MG63 (cell line): ENCODE results near the gene TANGO6. TPM values are rescaled to one million over a fixed set of nuclear protein-coding genes. Genes with fewer than 3 reads are reported as not detected.
"Not testable (repeated sequence)": the region's sequence is repeated elsewhere in the genome, so short reads cannot be mapped to it uniquely, and the experiment has no call there.

ENCODE experiments used
- DNase-seq: peaks from one replicate; pipeline ENCODE4 v3.0.0-alpha.2; 2020
- H3K27me3 ChIP-seq: fragments of 250-450 bp; sonication (Bioruptor Pico); 2 replicates; pipeline ENCODE4 v1.5.1; 2020; ENCODE audit warnings: mild to moderate bottlenecking, moderate library complexity
- H3K36me3 ChIP-seq: fragments of 250-450 bp; sonication (Bioruptor Pico); 2 replicates; pipeline ENCODE4 v1.5.1; 2020; ENCODE audit warnings: mild to moderate bottlenecking, moderate library complexity
- H3K4me3 ChIP-seq: fragments of 250-450 bp; sonication (Bioruptor Pico); 2 replicates; pipeline ENCODE4 v1.5.1; 2020; ENCODE audit warnings: mild to moderate bottlenecking, moderate library complexity
- H3K9me3 ChIP-seq: fragments of 250-450 bp; sonication (Bioruptor Pico); 2 replicates; pipeline ENCODE4 v1.5.1; 2020; ENCODE audit warnings: mild to moderate bottlenecking, moderate library complexity
- total RNA-seq: library from RNA; depleted of rRNA; stranded (reverse); fragments of >200 nt; shearing (Covaris generic); gene quantifications from 2 replicates; pipeline ENCODE4 v1.2.3, GENCODE V29; 2014; ENCODE audit warnings: low replicate concordance

Gene TANGO6
- total RNA-seq, 1 experiment from 2014 or later, result 10.8 TPM

GRCh38 chr16:69119536-69119935, 276.2 kb downstream of the TANGO6 start:
- no peaks in the 10 kb centered on the region for H3K27me3 ChIP-seq
- H3K4me3 ChIP-seq, result no peak overlapping the region
- no peak for DNase-seq
- no peaks in the 10 kb centered on the region for H3K9me3 ChIP-seq
- H3K36me3 ChIP-seq, result peaks cover 38% of the 10 kb centered on the region

GRCh38 chr16:69120096-69120664, 276.8 kb downstream of the TANGO6 start:
- no peak for DNase-seq
- no peaks in the 10 kb centered on the region for H3K27me3 ChIP-seq
- peaks cover 32% of the 10 kb centered on the region for H3K36me3 ChIP-seq
- no peak overlapping the region for H3K4me3 ChIP-seq
- H3K9me3 ChIP-seq, result no peaks in the 10 kb centered on the region

GRCh38 chr16:69123910-69124309, 280.6 kb downstream of the TANGO6 start:
- DNase-seq, result no peak
- H3K27me3 ChIP-seq, result no peaks in the 10 kb centered on the region
- H3K9me3 ChIP-seq, result no peaks in the 10 kb centered on the region
- no peak overlapping the region for H3K4me3 ChIP-seq
- peaks cover 28% of the 10 kb centered on the region for H3K36me3 ChIP-seq

- not testable (repeated sequence) for H3K9me3 ChIP-seq, DNase-seq, H3K4me3 ChIP-seq, H3K27me3 ChIP-seq
- peaks cover 29% of the 10 kb centered on the region for H3K36me3 ChIP-seq
Measured at GRCh38 chr16:69124406-69124805, 281.1 kb downstream of the TANGO6 start.

- not testable (repeated sequence) for H3K4me3 ChIP-seq, DNase-seq, H3K9me3 ChIP-seq, H3K27me3 ChIP-seq
- H3K36me3 ChIP-seq, result peaks cover 27% of the 10 kb centered on the region
Measured at GRCh38 chr16:69124961-69125360, 281.6 kb downstream of the TANGO6 start.

- no peaks in the 10 kb centered on the region for H3K27me3 ChIP-seq
- DNase-seq, result no peak
- peaks cover 36% of the 10 kb centered on the region for H3K36me3 ChIP-seq
- no peaks in the 10 kb centered on the region for H3K9me3 ChIP-seq
- no peak overlapping the region for H3K4me3 ChIP-seq
Measured at GRCh38 chr16:69126221-69126620, 282.9 kb downstream of the TANGO6 start.

GRCh38 chr16:69126801-69127200, 283.5 kb downstream of the TANGO6 start:
- H3K36me3 ChIP-seq, result peaks cover 36% of the 10 kb centered on the region
- DNase-seq, H3K27me3 ChIP-seq, H3K9me3 ChIP-seq, H3K4me3 ChIP-seq: not testable (repeated sequence)

- DNase-seq, result no peak
- no peak overlapping the region for H3K4me3 ChIP-seq
- peaks cover 33% of the 10 kb centered on the region for H3K36me3 ChIP-seq
- no peaks in the 10 kb centered on the region for H3K27me3 ChIP-seq
- no peaks in the 10 kb centered on the region for H3K9me3 ChIP-seq
Measured at GRCh38 chr16:69127966-69128510, 284.7 kb downstream of the TANGO6 start.

GRCh38 chr16:69130461-69130860, 287.1 kb downstream of the TANGO6 start:
- no peaks in the 10 kb centered on the region for H3K27me3 ChIP-seq
- H3K4me3 ChIP-seq, result no peak overlapping the region; the same call in 1 of the 2 replicates
- peaks cover 32% of the 10 kb centered on the region for H3K36me3 ChIP-seq
- no peak for DNase-seq
- no peaks in the 10 kb centered on the region for H3K9me3 ChIP-seq

- Histone ChIP-seq H3K4me3 (peak overlapping the region; percentile 89), H3K36me3 (peaks cover 32% of the 10 kb centered on the region), H3K9me3 (no peaks in the 10 kb centered on the region), H3K27me3 (no peaks in the 10 kb centered on the region)
- no peak for DNase-seq
Measured at GRCh38 chr16:69131167-69131838, 288.0 kb downstream of the TANGO6 start.

GRCh38 chr16:69131839-69132423, 288.6 kb downstream of the TANGO6 start:
- Histone ChIP-seq H3K36me3 (peaks cover 37% of the 10 kb centered on the region), H3K4me3 (peak overlapping the region; percentile 89), H3K27me3 (no peaks in the 10 kb centered on the region), H3K9me3 (no peaks in the 10 kb centered on the region)
- DNase-seq, result peak; percentile 82

- Histone ChIP-seq H3K9me3 (no peaks in the 10 kb centered on the region), H3K27me3 (no peaks in the 10 kb centered on the region), H3K36me3 (peaks cover 42% of the 10 kb centered on the region), H3K4me3 (peak within 1 kb of the TSS; percentile 89)
- DNase-seq, result peak; percentile 84
Measured at GRCh38 chr16:69132424-69133252, 289.3 kb downstream of the TANGO6 start, which contains the start of the genes CHTF8 and UTP4. Gene CHTF8, minus strand, starts transcription at chr16:69132588. Its CDS starts 11,130 bp downstream, at chr16:69121458. Gene UTP4, plus strand, starts transcription at chr16:69132649. Its CDS starts 811 bp downstream, at chr16:69133460.

GRCh38 chr16:69133373-69133954, 290.1 kb downstream of the TANGO6 start:
- no peak for DNase-seq
- Histone ChIP-seq H3K36me3 (peaks cover 40% of the 10 kb centered on the region), H3K4me3 (peak overlapping the region; percentile 89), H3K9me3 (no peaks in the 10 kb centered on the region), H3K27me3 (no peaks in the 10 kb centered on the region)
